ENCODE data around the gene C16orf74.
A peak's percentile ranks its signal among the peaks of the same experiment; 100 is the strongest.

The C16orf74 gene

DNA sequence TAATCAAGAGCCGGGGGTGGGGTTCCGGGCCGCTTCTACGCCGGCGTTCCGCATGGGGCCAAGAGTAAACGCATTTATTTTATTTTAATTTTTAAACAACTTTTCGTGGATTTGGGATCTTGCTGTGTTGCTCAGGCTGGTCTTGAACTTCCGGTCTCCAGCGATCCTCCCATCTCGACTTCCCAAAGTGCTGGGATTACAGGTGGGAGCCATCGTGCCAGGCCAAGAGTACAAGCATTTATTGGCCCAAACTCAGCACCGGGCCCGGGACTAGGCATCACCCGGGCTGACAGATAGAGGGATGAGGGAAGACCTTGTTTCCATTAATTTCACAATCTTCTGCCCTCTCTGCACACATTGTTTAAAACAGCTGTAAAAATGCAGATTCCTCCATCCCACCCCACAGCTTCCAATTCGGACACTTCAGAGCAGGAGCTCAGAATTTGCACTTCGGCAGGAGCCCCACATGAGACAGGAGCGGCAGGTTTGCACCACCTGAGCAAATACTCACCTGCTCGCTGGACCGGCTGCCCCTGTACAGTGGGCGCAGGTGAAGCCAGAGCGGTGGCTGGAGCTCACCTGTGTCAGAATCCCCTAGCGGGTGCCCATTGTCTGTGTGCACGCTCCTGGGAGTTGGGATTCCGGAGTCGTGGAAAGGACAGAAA lies 61.5 kb downstream of the C16orf74 start:
- peaks cover 19% of the 10 kb centered on the region for H3K36me3 ChIP-seq (ENCODE audit: control insufficient read depth, insufficient read depth, low read length)
- H3K4me1 ChIP-seq (ENCODE audit: control insufficient read depth, insufficient read depth, low read length): no peaks in the 10 kb centered on the region
- peaks cover 7% of the 10 kb centered on the region; the same call in 1 of the 2 replicates for H3K27me3 ChIP-seq (ENCODE audit: control insufficient read depth, insufficient read depth, low read length)
- H3K9ac ChIP-seq (ENCODE audit: low read depth, low read length): no peak overlapping the region
- peak overlapping the region; percentile 53 for H3K4me3 ChIP-seq (ENCODE audit: low read depth, low read length)
- no peak overlapping the region for H3K27ac ChIP-seq (ENCODE audit: low read depth, low read length)
- H3K9me3 ChIP-seq (ENCODE audit: control insufficient read depth, insufficient read depth, low read length): no peaks in the 10 kb centered on the region

- Histone ChIP-seq H3K9me3 (ENCODE audit: control insufficient read depth, insufficient read depth, low read length) (no peaks in the 10 kb centered on the region), H3K27ac (ENCODE audit: low read depth, low read length) (peak within 1 kb of the TSS; percentile 75), H3K36me3 (ENCODE audit: control insufficient read depth, insufficient read depth, low read length) (peaks cover 25% of the 10 kb centered on the region), H3K9ac (ENCODE audit: low read depth, low read length) (peak within 1 kb of the TSS; percentile 78), H3K27me3 (ENCODE audit: control insufficient read depth, insufficient read depth, low read length) (peaks cover 7% of the 10 kb centered on the region; the same call in 1 of the 2 replicates), H3K4me3 (ENCODE audit: low read depth, low read length) (peak within 1 kb of the TSS; percentile 88), H3K4me1 (ENCODE audit: control insufficient read depth, insufficient read depth, low read length) (no peaks in the 10 kb centered on the region)
Observed at GRCh38 chr16:85688586-85689284, 62.2 kb downstream of the C16orf74 start, which contains the start of gene GINS2. TSS of gene GINS2 (minus strand) at chr16:85688954. CDS start at chr16:85688898, 56 bp downstream.

- H3K27me3 ChIP-seq (ENCODE audit: control insufficient read depth, insufficient read depth, low read length): peaks cover 7% of the 10 kb centered on the region; the same call in 1 of the 2 replicates
- H3K9me3 ChIP-seq (ENCODE audit: control insufficient read depth, insufficient read depth, low read length): no peaks in the 10 kb centered on the region
- no peak overlapping the region for H3K27ac ChIP-seq (ENCODE audit: low read depth, low read length)
- no peaks in the 10 kb centered on the region for H3K4me1 ChIP-seq (ENCODE audit: control insufficient read depth, insufficient read depth, low read length)
- H3K9ac ChIP-seq (ENCODE audit: low read depth, low read length): peak overlapping the region; percentile 78; the same call in 1 of the 2 replicates
- H3K4me3 ChIP-seq (ENCODE audit: low read depth, low read length): peak overlapping the region; percentile 88
- H3K36me3 ChIP-seq (ENCODE audit: control insufficient read depth, insufficient read depth, low read length): peaks cover 33% of the 10 kb centered on the region
Observed at GRCh38 chr16:85687651-85688471, 63.0 kb downstream of the C16orf74 start.

DNA sequence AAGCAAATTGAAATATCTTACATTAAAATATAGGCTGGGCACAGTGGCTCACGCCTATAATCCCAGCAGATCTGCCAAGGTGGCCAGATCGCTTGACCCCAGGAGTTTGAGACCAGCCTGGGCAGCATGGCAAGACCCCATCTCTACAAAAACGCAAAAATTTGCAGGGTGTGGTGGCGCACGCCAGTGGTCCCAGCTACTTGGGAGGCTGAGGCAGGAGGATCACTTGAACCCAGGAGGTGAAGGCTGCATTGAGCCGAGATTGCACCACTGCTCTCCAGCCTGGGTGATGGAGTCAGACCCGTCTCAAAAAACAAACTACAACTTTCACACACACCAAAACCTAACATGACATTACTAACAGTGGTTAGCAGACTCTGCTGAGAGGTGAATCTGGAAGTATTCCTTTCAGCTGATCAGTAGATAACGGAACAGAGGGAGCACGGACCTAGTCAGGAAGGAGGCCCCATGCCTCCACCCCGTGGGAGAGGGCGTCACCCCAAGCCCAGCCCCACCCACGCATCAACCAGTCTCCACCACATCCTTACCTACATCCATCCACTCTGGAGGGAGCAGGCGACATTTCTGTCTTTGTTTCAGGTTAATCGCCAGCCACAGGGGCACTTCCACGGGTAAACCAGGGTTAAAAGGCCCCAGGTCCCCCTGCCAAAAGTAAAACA lies 63.8 kb downstream of the C16orf74 start:
- Histone ChIP-seq H3K9me3 (ENCODE audit: control insufficient read depth, insufficient read depth, low read length) (no peaks in the 10 kb centered on the region), H3K4me1 (ENCODE audit: control insufficient read depth, insufficient read depth, low read length) (no peaks in the 10 kb centered on the region), H3K27me3 (ENCODE audit: control insufficient read depth, insufficient read depth, low read length) (peaks cover 7% of the 10 kb centered on the region; the same call in 1 of the 2 replicates), H3K9ac (ENCODE audit: low read depth, low read length) (no peak overlapping the region), H3K27ac (ENCODE audit: low read depth, low read length) (no peak overlapping the region), H3K36me3 (ENCODE audit: control insufficient read depth, insufficient read depth, low read length) (peaks cover 34% of the 10 kb centered on the region), H3K4me3 (ENCODE audit: low read depth, low read length) (no peak overlapping the region)

DNA sequence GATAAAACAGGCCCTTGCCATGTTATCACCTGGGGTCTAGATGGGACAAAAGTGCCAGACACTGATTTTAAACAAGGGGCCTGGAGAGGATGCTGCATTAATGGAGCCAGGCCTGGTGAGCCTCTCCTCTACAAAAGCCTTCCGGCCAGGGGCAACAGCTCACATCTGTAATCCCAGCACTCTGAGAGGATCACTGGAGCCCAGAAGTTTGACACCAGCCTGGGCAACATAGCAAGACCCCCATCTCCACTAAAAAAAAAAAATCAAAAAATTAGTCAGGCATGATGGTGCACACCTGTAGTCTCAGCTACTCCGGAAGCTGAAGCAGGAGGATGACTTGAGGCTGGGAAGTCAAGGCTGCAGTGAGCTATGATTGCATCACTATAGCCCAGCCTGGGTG lies 65.6 kb downstream of the C16orf74 start:
- no peaks in the 10 kb centered on the region for H3K4me1 ChIP-seq (ENCODE audit: control insufficient read depth, insufficient read depth, low read length)
- H3K4me3 ChIP-seq (ENCODE audit: low read depth, low read length): no peak overlapping the region
- H3K27ac ChIP-seq (ENCODE audit: low read depth, low read length): no peak overlapping the region
- H3K9ac ChIP-seq (ENCODE audit: low read depth, low read length): no peak overlapping the region
- H3K36me3 ChIP-seq (ENCODE audit: control insufficient read depth, insufficient read depth, low read length): peaks cover 50% of the 10 kb centered on the region
- H3K27me3 ChIP-seq (ENCODE audit: control insufficient read depth, insufficient read depth, low read length): peaks cover under 1% of the 10 kb centered on the region; the same call in 1 of the 2 replicates
- H3K9me3 ChIP-seq (ENCODE audit: control insufficient read depth, insufficient read depth, low read length): no peaks in the 10 kb centered on the region

DNA sequence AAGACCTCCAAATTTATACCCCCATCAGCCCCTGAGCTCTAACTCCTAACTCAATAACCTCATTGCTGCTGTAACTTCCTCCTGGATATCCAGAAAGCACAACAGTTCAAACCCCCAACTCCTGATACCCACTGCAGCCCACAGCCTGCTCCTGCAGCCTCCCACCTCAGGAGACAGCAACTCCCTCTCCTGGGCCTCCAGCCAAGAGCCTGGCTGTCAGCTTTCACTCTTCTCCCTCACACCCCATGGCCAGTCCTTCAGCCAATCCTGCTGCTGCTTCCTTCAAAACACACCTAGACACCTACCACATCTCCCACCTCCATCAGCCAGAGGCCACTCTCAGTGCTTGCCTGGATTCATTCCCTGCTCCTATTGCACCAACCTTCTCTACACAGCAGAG lies 67.5 kb downstream of the C16orf74 start:
- Histone ChIP-seq H3K9me3 (ENCODE audit: control insufficient read depth, insufficient read depth, low read length) (no peaks in the 10 kb centered on the region), H3K4me3 (ENCODE audit: low read depth, low read length) (no peak overlapping the region), H3K27ac (ENCODE audit: low read depth, low read length) (no peak overlapping the region), H3K9ac (ENCODE audit: low read depth, low read length) (no peak overlapping the region), H3K27me3 (ENCODE audit: control insufficient read depth, insufficient read depth, low read length) (no peaks in the 10 kb centered on the region), H3K4me1 (ENCODE audit: control insufficient read depth, insufficient read depth, low read length) (no peaks in the 10 kb centered on the region), H3K36me3 (ENCODE audit: control insufficient read depth, insufficient read depth, low read length) (peaks cover 69% of the 10 kb centered on the region)

DNA sequence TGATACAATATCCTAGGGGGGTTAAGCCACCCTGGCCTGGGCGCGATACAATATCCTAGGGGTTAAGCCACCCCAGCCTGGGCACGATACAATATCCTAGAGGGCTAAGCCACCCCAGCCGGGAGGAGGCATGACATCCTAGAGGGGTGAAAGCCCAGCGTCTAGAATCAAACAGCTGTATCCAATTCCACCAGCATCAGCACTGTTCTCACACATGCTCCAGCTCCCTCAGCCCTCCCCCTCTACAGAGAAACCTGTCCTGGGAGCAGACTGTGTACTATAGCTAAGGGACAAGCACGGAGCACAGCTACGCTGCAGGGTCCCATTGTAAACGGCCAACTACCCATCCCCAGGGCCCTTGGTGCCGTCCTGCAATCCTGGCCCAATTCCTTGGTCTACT lies 68.4 kb downstream of the C16orf74 start:
- H3K9ac ChIP-seq (ENCODE audit: low read depth, low read length): no peak overlapping the region

GRCh38 chr16:85681255-85681654 lies 69.6 kb downstream of the C16orf74 start:
- Histone ChIP-seq H3K36me3 (ENCODE audit: control insufficient read depth, insufficient read depth, low read length) (peaks cover 82% of the 10 kb centered on the region), H3K27me3 (ENCODE audit: control insufficient read depth, insufficient read depth, low read length) (no peaks in the 10 kb centered on the region), H3K27ac (ENCODE audit: low read depth, low read length) (no peak overlapping the region), H3K4me1 (ENCODE audit: control insufficient read depth, insufficient read depth, low read length) (no peaks in the 10 kb centered on the region), H3K4me3 (ENCODE audit: low read depth, low read length) (no peak overlapping the region), H3K9me3 (ENCODE audit: control insufficient read depth, insufficient read depth, low read length) (no peaks in the 10 kb centered on the region), H3K9ac (ENCODE audit: low read depth, low read length) (no peak overlapping the region)

More for the DNA sequence above, 68.4 kb downstream of the C16orf74 start:
- Histone ChIP-seq H3K27ac (ENCODE audit: low read depth, low read length) (no peak overlapping the region), H3K27me3 (ENCODE audit: control insufficient read depth, insufficient read depth, low read length) (no peaks in the 10 kb centered on the region), H3K9me3 (ENCODE audit: control insufficient read depth, insufficient read depth, low read length) (no peaks in the 10 kb centered on the region), H3K4me1 (ENCODE audit: control insufficient read depth, insufficient read depth, low read length) (no peaks in the 10 kb centered on the region), H3K36me3 (ENCODE audit: control insufficient read depth, insufficient read depth, low read length) (peaks cover 77% of the 10 kb centered on the region), H3K4me3 (ENCODE audit: low read depth, low read length) (no peak overlapping the region)

DNA sequence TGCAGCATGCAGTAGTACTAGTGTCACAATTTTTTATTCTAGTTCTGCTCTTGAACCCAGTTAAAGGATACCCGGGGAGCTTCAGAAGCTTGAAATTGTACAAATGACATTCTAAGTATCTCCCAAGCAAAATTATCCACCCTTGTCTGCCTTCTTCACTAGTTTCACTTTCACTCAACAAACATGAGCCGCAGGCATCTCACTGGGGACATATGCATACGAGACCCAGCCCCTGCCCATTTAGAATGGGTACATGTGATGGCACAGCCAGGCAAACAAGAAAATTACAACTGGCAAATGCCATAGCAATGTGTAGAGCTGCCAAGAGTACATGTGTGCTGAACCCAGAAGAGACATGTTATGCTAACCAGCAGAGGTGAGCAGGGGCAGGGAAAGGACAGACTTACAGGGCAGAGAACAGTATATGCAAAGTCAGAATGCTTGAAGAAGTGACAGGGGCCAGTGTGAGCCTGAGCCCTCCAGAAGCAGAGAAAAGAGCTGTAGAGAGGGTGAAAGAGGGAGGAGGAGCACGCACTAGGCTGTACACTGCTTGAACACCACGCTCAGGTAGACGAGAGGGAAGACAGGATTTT lies 70.4 kb downstream of the C16orf74 start:
- H3K4me1 ChIP-seq (ENCODE audit: control insufficient read depth, insufficient read depth, low read length): no peaks in the 10 kb centered on the region
- no peak overlapping the region for H3K9ac ChIP-seq (ENCODE audit: low read depth, low read length)
- H3K36me3 ChIP-seq (ENCODE audit: control insufficient read depth, insufficient read depth, low read length): peaks cover 86% of the 10 kb centered on the region
- no peak overlapping the region for H3K4me3 ChIP-seq (ENCODE audit: low read depth, low read length)
- no peaks in the 10 kb centered on the region for H3K27me3 ChIP-seq (ENCODE audit: control insufficient read depth, insufficient read depth, low read length)
- no peak overlapping the region for H3K27ac ChIP-seq (ENCODE audit: low read depth, low read length)
- no peaks in the 10 kb centered on the region for H3K9me3 ChIP-seq (ENCODE audit: control insufficient read depth, insufficient read depth, low read length)

DNA sequence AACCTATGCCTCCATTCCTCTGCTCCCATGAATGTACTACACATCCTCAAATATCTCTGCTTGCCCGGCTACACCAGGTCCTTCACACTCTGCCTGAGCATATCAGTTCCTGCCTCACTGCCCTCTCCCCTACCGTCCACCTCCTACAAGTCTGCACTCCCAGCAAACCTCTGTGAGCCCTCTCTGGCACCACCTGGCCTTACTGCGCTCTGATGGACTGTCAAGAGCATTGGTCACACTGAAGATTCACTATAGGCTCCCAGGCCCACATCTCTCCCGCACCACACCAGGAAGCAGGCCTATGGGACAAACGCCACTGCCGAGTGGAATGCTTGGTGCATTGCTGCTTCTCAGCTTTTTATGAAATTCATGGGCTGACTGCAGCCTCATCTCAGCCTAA lies 71.0 kb downstream of the C16orf74 start:
- no peaks in the 10 kb centered on the region for H3K4me1 ChIP-seq (ENCODE audit: control insufficient read depth, insufficient read depth, low read length)
- H3K36me3 ChIP-seq (ENCODE audit: control insufficient read depth, insufficient read depth, low read length): peaks cover 86% of the 10 kb centered on the region
- H3K9ac ChIP-seq (ENCODE audit: low read depth, low read length): no peak overlapping the region
- no peaks in the 10 kb centered on the region for H3K9me3 ChIP-seq (ENCODE audit: control insufficient read depth, insufficient read depth, low read length)
- no peak overlapping the region for H3K4me3 ChIP-seq (ENCODE audit: low read depth, low read length)
- H3K27ac ChIP-seq (ENCODE audit: low read depth, low read length): no peak overlapping the region
- H3K27me3 ChIP-seq (ENCODE audit: control insufficient read depth, insufficient read depth, low read length): no peaks in the 10 kb centered on the region
